HEK293T (cell line): ENCODE data around the gene C15orf61.

Experiments
- BHLHE40 ChIP-seq: fragments of 450-650 bp; IDR thresholded peaks from 2 replicates; pipeline ENCODE4 v1.6.1; 2016; ENCODE audit warnings: mild to moderate bottlenecking, moderate library complexity, borderline replicate concordance
- ELF4 ChIP-seq: fragments of 450-650 bp; IDR thresholded peaks from 2 replicates; pipeline ENCODE4 v1.6.1; 2017; ENCODE audit warnings: antibody characterized with exemption
- FOXA1 ChIP-seq: fragments of 450-650 bp; IDR thresholded peaks from 2 replicates; pipeline ENCODE4 v1.6.1; 2016; ENCODE audit warnings: mild to moderate bottlenecking
- FOXM1 ChIP-seq: fragments of 450-650 bp; IDR thresholded peaks from 2 replicates; pipeline ENCODE4 v1.6.1; 2017; ENCODE audit warnings: mild to moderate bottlenecking, borderline replicate concordance
- HDGF ChIP-seq: fragments of 450-650 bp; IDR thresholded peaks from 2 replicates; pipeline ENCODE4 v1.6.1; 2017; ENCODE audit warnings: antibody characterized with exemption, borderline replicate concordance
- NFRKB ChIP-seq: fragments of 450-650 bp; IDR thresholded peaks from 2 replicates; pipeline ENCODE4 v1.6.1; 2016; ENCODE audit warnings: mild to moderate bottlenecking, moderate library complexity
- TARDBP ChIP-seq: fragments of 450-650 bp; IDR thresholded peaks from 2 replicates; pipeline ENCODE4 v1.6.1; 2016
- ZNF384 ChIP-seq: fragments of 450-650 bp; IDR thresholded peaks from 2 replicates; pipeline ENCODE4 v1.6.1; 2016

DNA sequence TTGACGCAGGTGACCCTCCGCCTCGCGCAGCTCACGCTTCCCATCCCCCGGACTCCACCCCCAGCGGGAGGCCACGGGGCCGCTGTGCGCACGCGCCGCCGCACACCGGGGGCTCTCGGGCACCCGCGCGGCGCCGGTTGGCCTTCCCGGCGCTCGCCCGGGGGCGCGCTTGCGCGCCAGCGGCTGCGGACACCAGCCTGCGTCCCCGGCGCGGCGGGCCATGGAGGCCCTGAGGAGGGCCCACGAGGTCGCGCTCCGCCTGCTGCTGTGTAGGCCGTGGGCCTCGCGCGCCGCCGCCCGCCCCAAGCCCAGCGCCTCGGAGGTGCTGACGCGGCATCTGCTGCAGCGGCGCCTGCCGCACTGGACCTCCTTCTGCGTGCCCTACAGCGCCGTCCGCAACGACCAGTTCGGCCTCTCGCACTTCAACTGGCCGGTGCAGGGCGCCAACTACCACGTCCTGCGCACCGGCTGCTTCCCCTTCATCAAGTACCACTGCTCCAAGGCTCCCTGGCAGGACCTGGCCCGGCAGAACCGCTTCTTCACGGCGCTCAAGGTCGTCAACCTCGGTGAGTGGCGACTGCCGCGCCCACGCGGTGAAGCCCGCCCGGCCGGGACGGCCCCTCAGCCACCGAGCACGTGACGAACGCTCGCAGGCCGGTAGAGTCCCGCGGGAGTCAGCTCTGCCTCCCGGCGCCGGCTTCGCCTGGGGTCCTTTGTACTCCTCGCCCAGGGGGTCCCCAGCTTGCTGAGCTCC is at the start of gene C15orf61:
- peak; percentile 66; the same call in 1 of the 2 replicates for TF ChIP-seq FOXM1
- TF ChIP-seq NFRKB = no peak
- no peak for TF ChIP-seq TARDBP
- TF ChIP-seq FOXA1 = no peak
- no peak for TF ChIP-seq BHLHE40
- no peak for TF ChIP-seq ZNF384
- TF ChIP-seq ELF4 = no peak
- no peak for TF ChIP-seq HDGF
